ENCODE results near the gene TMEFF2. TPM values are rescaled to one million over a fixed set of nuclear protein-coding genes. Genes with fewer than 3 reads are reported as not detected.

The TMEFF2 gene
- polyA plus RNA-seq, 1 of the 3 experiments (the other 2 are of a cell fraction) = 5.4 TPM

GRCh38 chr2:191970867-191971266, 223.9 kb downstream of the TMEFF2 start:
- Histone ChIP-seq H3F3A (replicated peaks; ENCODE audit: insufficient read depth) (peaks cover 9% of the 10 kb centered on the region), H3K4me1 (ENCODE audit: control insufficient read depth in 1 of 2, insufficient read depth in 2 of 2, low read depth in 1 of 2, low read length in 1 of 2) (no peaks in the 10 kb centered on the region), H3K9me2 (no peaks in the 10 kb centered on the region), H2AFZ (ENCODE audit: low read depth) (no peak overlapping the region), H3K79me2 (ENCODE audit: insufficient read depth) (no peaks in the 10 kb centered on the region), H3K4me3 (ENCODE audit: low read depth in 2 of 2, low read length in 1 of 2) (no peak overlapping the region), H3K27ac (ENCODE audit: low read depth in 2 of 2, low read length in 1 of 2) (no peak overlapping the region), H4K20me1 (ENCODE audit: insufficient read depth) (no peaks in the 10 kb centered on the region), H3K36me3 (replicated peaks in 1 of 2; ENCODE audit: control insufficient read depth in 1 of 2, insufficient read depth in 2 of 2, low read length in 1 of 2) (no peaks in the 10 kb centered on the region), H3K4me2 (no peak overlapping the region), H3K9ac (no peak overlapping the region), H3K27me3 (ENCODE audit: insufficient read depth) (no peaks in the 10 kb centered on the region), H3K9me3 (no peaks in the 10 kb centered on the region)
- no peak for DNase-seq
- 80% methylated on average over 2 of the region's 2 CpGs for WGBS (ENCODE audit: low lambda C conversion rate)
- TF ChIP-seq USF1 (IDR thresholded peaks at IDR 0.05; ENCODE audit: borderline replicate concordance, low read depth) (no peak), REST (IDR thresholded peaks at IDR 0.05; ENCODE audit: low read depth, low read length) (no peak), SIN3A (IDR thresholded peaks at IDR 0.05; ENCODE audit: borderline replicate concordance, low read depth, low read length) (no peak), EZH2phosphoT487 (IDR thresholded peaks at IDR 0.05; ENCODE audit: borderline replicate concordance, low read depth) (no peak), GATA2 (CRISPR knock-in tag; IDR thresholded peaks at IDR 0.05) (no peak)
- CTCF ChIA-PET = no interaction called here
- POLR2A ChIA-PET = no interaction called here

GRCh38 chr2:191968120-191968519, 226.6 kb downstream of the TMEFF2 start:
- Histone ChIP-seq H4K20me1 (ENCODE audit: insufficient read depth) (no peaks in the 10 kb centered on the region), H3K27ac (ENCODE audit: low read depth in 2 of 2, low read length in 1 of 2) (no peak overlapping the region), H3K27me3 (ENCODE audit: insufficient read depth) (no peaks in the 10 kb centered on the region), H3K9me2 (no peaks in the 10 kb centered on the region), H2AFZ (ENCODE audit: low read depth) (no peak overlapping the region), H3F3A (replicated peaks; ENCODE audit: insufficient read depth) (no peaks in the 10 kb centered on the region), H3K4me3 (ENCODE audit: low read depth in 2 of 2, low read length in 1 of 2) (no peak overlapping the region), H3K4me2 (no peak overlapping the region), H3K9ac (no peak overlapping the region), H3K36me3 (replicated peaks in 1 of 2; ENCODE audit: control insufficient read depth in 1 of 2, insufficient read depth in 2 of 2, low read length in 1 of 2) (no peaks in the 10 kb centered on the region), H3K9me3 (no peaks in the 10 kb centered on the region), H3K79me2 (ENCODE audit: insufficient read depth) (no peaks in the 10 kb centered on the region), H3K4me1 (ENCODE audit: control insufficient read depth in 1 of 2, insufficient read depth in 2 of 2, low read depth in 1 of 2, low read length in 1 of 2) (no peaks in the 10 kb centered on the region)
- TF ChIP-seq EZH2phosphoT487 (IDR thresholded peaks at IDR 0.05; ENCODE audit: borderline replicate concordance, low read depth) (no peak), MXI1 (IDR thresholded peaks at IDR 0.05; ENCODE audit: low read depth, low read length) (no peak), GABPA (IDR thresholded peaks at IDR 0.05; ENCODE audit: low read depth) (no peak), FOXJ3 (CRISPR knock-in tag; IDR thresholded peaks at IDR 0.05) (no peak), GATA2 (CRISPR knock-in tag; IDR thresholded peaks at IDR 0.05) (no peak), FOSL2 (IDR thresholded peaks at IDR 0.05; ENCODE audit: borderline replicate concordance, low read depth) (no peak), TAF1 (IDR thresholded peaks at IDR 0.05; ENCODE audit: borderline replicate concordance, low read depth, low read length) (no peak), TCF12 (IDR thresholded peaks at IDR 0.05) (no peak), MEF2A (IDR thresholded peaks at IDR 0.05; ENCODE audit: borderline replicate concordance, low read depth) (no peak)
- TF ChIP-seq, protein P1, sequence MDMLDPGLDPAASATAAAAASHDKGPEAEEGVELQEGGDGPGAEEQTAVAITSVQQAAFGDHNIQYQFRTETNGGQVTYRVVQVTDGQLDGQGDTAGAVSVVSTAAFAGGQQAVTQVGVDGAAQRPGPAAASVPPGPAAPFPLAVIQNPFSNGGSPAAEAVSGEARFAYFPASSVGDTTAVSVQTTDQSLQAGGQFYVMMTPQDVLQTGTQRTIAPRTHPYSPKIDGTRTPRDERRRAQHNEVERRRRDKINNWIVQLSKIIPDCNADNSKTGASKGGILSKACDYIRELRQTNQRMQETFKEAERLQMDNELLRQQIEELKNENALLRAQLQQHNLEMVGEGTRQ (IDR thresholded peaks at IDR 0.05; ENCODE audit: borderline replicate concordance, low read depth, low read length) = no peak
- WGBS (ENCODE audit: low lambda C conversion rate) = 74% methylated on average over 2 of the region's 2 CpGs
- POLR2A ChIA-PET = no interaction called here
- CTCF ChIA-PET = no interaction called here
- no peak for DNase-seq
